NCI-H1048 (cell line): Measurements from ENCODE around the gene FRG2.
"Not testable (repeated sequence)": the region's sequence is repeated elsewhere in the genome, so short reads cannot be mapped to it uniquely, and the experiment has no call there.

Source experiments
- DNase-seq: peaks from one replicate; lab custom pipeline; 2025; lab: John Stamatoyannopoulos, UW

Gene FRG2

DNA sequence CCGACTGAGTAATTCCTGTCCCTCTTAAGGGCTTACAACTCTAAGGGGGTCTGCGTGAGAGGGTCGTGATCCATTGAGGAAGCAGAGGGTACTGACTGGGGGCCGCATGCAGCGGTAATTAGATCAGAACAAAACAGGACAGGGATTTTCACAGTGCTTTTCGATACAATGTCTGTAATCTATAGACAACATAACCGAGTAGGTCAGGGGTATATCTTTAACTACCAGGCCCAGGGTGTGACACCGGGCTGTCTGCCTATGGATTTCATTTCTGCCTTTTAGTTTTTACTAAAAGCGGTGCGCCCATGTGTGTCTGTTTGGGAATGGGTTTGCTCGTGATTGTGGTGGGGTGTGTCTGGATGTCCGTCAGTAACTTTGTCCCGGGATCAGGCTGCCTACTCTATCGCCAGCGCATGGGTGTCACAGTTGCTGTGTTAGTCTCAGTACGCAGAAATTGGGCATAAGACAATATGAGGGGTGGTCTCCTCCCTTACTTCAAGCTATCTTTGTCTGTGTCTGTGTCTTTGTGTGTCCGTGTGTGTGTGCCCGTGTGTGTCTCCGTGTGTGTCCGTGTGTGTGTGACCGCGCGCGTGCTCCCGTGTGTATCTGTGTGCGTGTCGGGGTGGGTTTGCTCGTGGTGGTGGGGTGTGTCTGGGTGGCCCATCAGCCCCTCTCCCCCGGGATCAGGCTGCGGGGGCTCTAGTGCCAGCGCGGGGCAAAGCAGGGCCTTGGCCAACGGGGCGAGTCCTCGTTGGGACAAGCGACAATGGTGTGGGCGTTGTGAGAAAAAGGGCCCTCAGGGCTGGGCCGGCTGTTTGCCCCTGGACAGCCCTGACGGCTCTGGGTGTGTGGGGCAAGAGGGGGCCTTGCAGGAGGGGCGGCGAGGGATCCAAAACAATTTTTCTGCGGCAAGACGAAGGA is 10.4 kb downstream of the FRG2 start:
- no peak for DNase-seq

GRCh38 chr4:190015538-190016368 is 11.3 kb downstream of the FRG2 start:
- DNase-seq: no peak

GRCh38 chr4:190014771-190015537 is 12.1 kb downstream of the FRG2 start:
- DNase-seq: no peak

DNA sequence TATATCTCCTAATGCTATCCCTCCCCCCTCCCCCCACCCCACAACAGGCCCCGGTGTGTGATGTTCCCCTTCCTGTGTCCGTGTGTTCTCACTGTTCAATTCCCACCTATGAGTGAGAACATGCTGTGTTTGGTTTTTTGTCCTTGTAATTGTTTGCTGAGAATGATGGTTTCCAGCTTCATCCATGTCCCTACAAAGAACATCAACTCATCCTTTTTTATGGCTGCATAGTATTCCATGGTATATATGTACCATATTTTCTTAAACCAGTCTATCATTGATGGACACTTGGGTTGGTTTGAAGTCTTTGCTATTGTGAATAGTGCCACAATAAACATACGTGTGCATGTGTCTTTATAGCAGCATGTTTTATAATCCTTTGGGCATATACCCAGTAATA is 37.1 kb downstream of the FRG2 start:
- not testable (repeated sequence) for DNase-seq

GRCh38 chr4:189988877-189989431 is 38.1 kb downstream of the FRG2 start:
- DNase-seq: no peak

DNA sequence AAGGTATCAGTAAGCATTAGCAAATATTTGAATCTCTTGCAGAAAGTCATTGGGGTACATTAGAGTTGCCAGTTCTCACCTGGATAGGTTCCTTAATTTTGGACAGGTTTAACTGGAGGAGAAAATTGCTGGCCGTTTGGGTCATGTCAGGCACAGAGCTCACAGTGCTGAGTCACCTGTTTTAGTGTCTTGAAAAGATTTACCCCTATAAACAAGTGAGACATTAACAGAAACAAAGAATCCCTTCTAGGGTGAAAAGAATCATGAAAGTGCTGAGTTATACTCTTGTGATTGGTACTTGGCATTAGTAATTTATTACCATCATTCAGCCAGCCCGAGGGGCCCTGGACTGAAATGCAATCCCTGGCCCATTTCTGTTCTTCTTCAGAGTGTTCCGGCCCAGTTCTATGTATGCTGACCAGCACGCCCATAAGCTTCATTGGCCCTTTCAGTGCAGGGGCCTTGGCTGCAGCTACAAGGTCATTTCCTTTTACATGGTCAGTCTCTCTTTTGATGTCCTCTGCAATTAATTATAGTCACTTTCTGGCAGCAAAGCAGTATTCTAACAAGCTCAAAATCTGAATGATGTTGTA is 41.3 kb downstream of the FRG2 start:
- DNase-seq: not testable (repeated sequence)

- DNase-seq: not testable (repeated sequence)
Measured at GRCh38 chr4:189984661-189985060, 42.4 kb downstream of the FRG2 start.

GRCh38 chr4:189983916-189984526 is 43.0 kb downstream of the FRG2 start:
- not testable (repeated sequence) for DNase-seq

GRCh38 chr4:189981970-189982369 is 45.1 kb downstream of the FRG2 start:
- DNase-seq: no peak

GRCh38 chr4:189980292-189980691 is 46.8 kb downstream of the FRG2 start:
- DNase-seq: not testable (repeated sequence)

- DNase-seq: no peak
Measured at GRCh38 chr4:189979196-189980047, 47.6 kb downstream of the FRG2 start.
